HG03139 (cell line): ENCODE data around the gene APBB1IP.
"Not testable (repeated sequence)": the region's sequence is repeated elsewhere in the genome, so short reads cannot be mapped to it uniquely, and the experiment has no call there.

ENCODE experiments used
- ATAC-seq: cut with Tn5 transposase; IDR thresholded peaks from one replicate; pipeline ENCODE4 v1.9.1; 2021; ENCODE audit not compliant: unreplicated experiment

The APBB1IP gene, protein sequence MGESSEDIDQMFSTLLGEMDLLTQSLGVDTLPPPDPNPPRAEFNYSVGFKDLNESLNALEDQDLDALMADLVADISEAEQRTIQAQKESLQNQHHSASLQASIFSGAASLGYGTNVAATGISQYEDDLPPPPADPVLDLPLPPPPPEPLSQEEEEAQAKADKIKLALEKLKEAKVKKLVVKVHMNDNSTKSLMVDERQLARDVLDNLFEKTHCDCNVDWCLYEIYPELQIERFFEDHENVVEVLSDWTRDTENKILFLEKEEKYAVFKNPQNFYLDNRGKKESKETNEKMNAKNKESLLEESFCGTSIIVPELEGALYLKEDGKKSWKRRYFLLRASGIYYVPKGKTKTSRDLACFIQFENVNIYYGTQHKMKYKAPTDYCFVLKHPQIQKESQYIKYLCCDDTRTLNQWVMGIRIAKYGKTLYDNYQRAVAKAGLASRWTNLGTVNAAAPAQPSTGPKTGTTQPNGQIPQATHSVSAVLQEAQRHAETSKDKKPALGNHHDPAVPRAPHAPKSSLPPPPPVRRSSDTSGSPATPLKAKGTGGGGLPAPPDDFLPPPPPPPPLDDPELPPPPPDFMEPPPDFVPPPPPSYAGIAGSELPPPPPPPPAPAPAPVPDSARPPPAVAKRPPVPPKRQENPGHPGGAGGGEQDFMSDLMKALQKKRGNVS

GRCh38 chr10:26437637-26438461, at the start of gene APBB1IP:
TSS of gene APBB1IP (plus strand) at chr10:26438341. CDS start at chr10:26492327, 53,986 bp downstream.
- ATAC-seq, result peak; percentile 49

- ATAC-seq, result no peak
These were observed 48.6 kb upstream of the APBB1IP start for GRCh38 chr10:26389533-26389932.

DNA sequence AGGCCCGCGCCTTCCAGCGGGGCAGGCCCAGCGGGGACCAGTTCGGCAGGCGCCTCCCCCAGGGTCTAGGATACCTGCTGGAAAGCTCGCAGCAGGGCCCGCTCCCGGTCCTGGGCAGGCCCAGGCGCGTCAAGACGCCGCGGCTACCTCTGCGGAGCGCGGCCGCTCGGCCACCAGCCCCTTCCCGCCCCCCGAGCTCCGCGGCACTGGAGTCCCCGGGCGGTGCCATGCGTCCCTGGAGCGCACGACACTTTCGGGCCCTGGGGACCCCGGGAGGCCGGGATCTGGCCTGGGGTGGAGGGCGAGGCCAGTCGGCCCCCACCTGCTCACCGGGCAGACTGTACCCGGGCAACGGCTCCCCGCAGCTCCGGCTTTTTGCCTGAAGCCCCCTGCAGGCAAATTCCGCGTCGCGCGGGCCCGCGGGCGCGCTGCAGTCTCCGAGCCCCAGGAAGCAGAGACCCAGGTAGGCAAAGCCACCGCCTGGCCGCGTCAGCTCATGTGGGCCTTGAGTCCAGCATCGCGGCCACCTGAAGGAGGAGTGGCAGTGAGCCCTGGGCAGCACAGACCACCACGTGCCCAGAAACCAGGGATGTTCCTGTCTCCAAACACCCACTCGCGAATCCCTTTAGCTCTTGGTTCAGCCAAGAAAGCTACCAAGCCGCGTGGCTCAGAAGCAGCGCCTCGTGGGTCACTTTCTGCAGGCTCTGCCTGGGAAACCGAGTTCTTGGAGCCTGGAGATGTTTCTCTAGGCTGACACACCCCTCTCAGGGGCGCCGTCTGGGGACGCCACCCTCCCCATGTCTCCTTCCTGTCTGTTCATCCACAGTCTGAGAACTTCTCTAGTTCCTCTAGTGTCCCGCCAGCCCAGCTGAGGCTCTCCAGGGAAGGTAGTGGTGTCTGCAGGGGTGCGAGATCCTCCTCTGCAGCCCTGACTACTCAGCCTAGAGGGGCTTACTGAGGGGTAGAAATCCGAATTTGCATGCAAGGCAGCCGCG, 46.1 kb upstream of the APBB1IP start:
- ATAC-seq, result no peak

GRCh38 chr10:26398353-26398752, 39.8 kb upstream of the APBB1IP start:
- not testable (repeated sequence) for ATAC-seq

GRCh38 chr10:26407406-26407969, 30.7 kb upstream of the APBB1IP start:
- ATAC-seq, result no peak

DNA sequence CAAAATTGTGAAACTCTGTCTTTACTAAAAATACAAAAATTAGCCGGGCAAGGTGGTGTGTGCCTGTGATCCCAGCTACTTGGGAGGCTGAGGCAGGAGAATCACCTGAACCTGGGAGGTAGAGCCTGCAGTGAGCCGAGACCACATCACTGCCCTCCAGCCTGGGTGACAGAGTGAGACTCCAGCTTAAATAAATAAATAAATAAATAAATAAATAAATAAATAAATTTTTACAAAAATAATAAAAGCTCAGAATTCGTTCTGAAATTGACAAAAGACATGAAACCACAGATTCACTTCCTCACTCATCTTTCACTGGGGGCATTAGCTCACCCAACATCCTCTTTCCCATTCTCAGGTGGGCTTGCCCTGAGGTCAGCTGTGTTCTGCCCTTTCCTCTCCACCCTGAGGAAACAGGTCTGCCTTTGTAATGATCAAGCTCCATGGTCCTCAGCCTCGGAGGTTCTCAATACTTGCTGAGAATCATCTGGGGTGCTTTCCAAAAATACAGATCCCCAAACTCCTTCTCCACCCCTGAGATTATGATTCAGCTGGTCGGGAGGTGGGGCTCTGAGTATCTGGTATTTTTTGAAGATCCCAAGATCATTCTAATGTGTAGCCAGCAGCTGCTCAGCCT, 29.2 kb upstream of the APBB1IP start:
- ATAC-seq, result no peak

DNA sequence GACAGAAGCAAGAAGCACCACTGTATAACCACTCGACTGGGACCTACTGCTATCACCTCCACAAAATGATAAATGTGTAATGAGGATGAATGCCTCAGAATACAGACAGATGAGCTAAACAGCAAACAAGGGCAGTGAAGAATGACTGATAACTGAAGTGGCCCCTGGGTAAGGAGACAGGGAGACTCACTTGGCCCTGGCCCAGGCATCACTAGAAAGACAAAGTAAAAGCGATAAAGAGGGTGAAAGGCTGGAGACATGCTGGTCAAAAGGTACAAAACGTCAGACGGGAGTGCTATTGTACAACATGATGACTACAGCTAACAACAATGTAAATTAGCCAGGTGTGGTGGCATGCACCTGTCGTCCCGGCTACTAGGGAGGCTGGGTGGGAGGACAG, 27.8 kb upstream of the APBB1IP start:
- no peak for ATAC-seq

DNA sequence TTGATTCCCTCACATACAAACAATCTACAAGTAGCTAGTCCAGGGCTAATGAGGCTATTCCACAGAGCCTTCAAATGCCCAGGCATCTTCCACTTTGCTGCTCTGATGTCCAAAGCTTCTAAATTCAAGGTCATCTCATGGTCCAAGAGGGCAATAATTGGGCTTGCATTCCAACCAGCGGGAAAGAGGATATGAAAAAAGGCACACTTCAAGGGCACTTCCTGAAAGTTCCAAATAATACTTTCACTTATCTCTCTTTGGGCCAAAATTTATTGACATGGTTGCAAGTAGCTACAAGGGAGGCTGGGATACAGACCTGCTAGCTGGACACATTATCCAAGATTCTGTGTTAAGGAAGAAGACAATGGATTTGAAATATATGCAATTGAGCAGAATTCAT, 25.2 kb upstream of the APBB1IP start:
- no peak for ATAC-seq

DNA sequence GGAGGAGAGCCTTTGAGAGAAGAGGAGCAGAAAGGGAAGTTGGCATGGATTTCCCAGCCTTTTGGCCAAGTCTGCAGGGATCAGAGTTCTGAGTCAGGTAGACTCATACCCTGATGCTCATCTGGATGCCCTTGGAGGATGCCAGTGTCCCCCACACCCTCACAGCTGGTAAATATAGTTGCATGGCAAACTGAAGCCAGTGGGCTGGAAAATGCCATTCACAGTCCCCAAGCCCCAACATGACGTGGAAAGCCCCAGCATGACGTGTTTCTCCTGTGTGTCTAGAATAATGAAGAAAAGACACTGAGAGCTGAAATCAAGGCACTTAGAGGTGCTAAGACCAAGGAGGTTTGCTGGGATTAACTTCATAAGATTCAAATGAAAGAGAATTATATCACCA, 24.8 kb upstream of the APBB1IP start:
- ATAC-seq, result no peak

- ATAC-seq, result no peak
These were observed 21.0 kb upstream of the APBB1IP start for GRCh38 chr10:26417136-26417535.

GRCh38 chr10:26422977-26423376, 15.2 kb upstream of the APBB1IP start:
- no peak for ATAC-seq

DNA sequence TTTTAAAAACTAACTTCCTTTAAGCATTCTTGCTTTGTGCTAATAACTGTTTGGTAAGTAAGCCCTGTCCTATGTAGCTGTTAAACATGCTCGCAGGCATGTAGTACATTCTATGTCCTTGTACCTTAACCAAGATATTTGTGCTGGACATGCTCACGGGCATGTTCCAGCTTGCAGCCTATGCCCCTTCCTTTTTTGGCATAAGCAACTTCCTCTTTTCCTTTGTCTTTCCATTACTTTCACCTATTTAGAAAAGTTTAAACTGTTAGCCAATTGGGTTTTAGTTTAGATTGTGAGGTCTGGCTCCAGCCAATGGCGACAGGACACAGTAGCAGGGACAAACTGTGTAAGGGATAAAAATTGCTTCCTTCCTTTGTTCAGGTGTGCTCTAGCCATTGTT, 14.4 kb upstream of the APBB1IP start:
- ATAC-seq, result no peak

- peak; percentile 84 for ATAC-seq
These were observed 7.4 kb upstream of the APBB1IP start for GRCh38 chr10:26430641-26431163.

DNA sequence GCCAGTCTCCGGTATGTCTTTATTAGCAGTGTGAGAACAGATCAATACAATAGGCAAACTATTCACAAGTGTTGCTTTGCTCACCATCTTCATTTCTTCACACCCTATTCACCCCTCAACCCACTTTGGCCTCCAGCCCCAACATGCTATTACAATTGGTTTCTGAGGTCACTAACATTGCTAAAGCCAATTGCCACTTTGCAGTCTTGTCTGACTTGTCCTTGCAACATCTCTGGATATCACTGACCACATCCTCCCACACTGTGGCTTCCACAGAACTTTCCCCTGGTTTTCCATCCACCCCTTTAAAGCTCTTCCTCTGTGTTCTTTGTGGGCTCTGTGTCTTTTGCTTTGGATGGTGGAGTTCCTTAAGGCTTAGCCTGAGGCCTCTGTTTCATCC, 5.2 kb upstream of the APBB1IP start:
- no peak for ATAC-seq

GRCh38 chr10:26435852-26436251, 2.3 kb upstream of the APBB1IP start:
- ATAC-seq, result no peak

- ATAC-seq, result no peak
These were observed 1.3 kb upstream of the APBB1IP start for GRCh38 chr10:26436848-26437247.

DNA sequence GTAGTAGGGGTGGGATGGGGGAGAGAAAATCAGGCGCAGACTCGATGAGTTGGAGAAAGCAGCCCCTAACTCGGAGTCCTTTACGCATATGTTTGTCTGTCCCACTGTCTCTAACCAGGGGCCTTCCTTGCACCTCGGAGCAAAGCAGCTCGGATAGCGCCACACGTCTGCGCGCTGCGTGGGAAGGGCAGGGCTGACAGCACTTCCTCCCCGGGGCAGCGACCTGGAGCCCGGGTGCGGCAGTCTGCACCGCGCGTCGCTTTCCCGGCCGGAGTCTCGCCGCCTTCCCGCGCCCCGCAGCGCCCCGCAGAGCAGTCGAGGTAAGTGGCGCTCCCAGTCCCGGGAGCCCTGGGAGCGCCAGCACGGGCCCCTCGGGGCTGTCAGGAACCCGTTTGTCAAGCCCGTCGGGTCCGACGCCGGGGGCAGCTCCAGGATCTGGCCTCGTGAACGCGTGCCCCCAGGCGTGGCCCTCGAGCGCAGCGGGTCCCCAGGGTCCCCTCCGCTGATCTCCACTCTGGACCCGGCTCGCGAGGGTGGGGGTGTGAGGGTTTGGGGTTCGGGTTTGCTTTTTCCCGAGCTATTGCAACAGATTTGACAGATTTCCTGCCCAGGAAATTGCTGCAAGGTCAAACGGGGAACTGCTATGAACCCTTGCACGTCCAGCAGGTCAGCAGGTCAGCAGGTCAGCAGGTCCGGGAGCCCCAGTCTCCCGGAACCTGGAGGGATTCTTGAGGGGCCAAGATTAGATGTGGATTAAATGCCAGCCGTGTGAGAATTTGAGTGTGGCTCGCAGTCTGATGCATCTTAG, 597 bp downstream of the APBB1IP start:
- peak; percentile 57 for ATAC-seq

DNA sequence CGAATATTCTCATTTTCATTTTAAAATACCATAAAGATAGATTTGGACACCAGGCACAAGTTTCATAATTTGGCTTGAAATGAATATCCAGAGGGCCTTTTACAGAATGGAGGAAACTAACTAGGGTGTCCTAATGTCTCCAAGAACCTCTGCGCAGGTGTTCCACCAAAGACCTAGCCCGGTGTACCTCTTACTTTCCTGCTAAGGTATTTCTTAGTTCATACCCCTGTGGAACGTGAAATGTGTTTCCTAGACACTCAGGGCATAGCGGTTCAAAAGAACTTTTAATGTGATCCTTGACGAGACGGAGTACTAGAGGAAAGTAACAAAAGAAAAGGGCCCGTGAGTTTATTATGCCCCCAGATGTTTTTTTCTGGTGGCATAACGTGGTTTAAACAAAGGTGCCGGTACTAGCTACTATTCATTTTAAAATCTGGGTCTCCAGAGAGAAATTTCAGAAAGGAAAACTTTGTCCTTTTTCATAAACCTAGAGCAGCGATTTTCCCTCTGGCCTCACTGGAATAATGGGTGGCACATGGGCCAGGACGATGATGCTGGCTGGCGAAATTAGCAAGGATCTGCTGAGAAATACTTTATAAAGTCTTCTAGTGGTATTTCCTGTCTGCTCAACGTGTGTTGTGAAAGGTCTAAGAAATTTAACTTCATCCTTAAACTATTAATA, 1.4 kb downstream of the APBB1IP start:
- ATAC-seq, result no peak
